K562 (cell line): ENCODE measurements around the gene COL15A1. TPM values are rescaled to one million over a fixed set of nuclear protein-coding genes. Genes with fewer than 3 reads are reported as not detected.

Source experiments
- ATAC-seq: fragments of 200-7000 bp; cut with Tn5 transposase; 3 replicates; pipeline ENCODE4 v1.9.1; 2020; ENCODE audit warnings: moderate library complexity
- BruUV-seq: library from RNA; stranded (reverse); fragments of 400-500 nt; replicated peaks from 2 replicates; lab custom pipeline; 2021; lab: Mats Ljungman, UMichigan
- CTCF ChIA-PET: fragments of 300-600 bp; formaldehyde crosslinking; extraction: SDS; loops from one replicate; lab custom pipeline; 2021; ENCODE audit warnings: low intra/inter-chr PET ratio; lab: Yijun Ruan, JAX
- POLR2A ChIA-PET: fragments of 300-600, 350-650 bp; sonication (Branson Sonifier 250); formaldehyde crosslinking; extraction: SDS; loops from one replicate; lab custom pipeline; 2021; ENCODE audit warnings: antibody characterized with exemption, inconsistent platforms; lab: Yijun Ruan, JAX
- DNase-seq, 4 experiments: peaks; one replicate each; pipeline versions ENCODE4 v3.0.0 to v3.0.0-alpha.2; 2011 to 2018; ENCODE audit warnings: low spot score in 3 of 4, mixed read lengths in 3 of 4; ENCODE audit errors: extremely low read depth in 1 of 4
- FAIRE-seq: peaks from 2 replicates; lab custom pipeline; 2011; peaks lifted over from hg19 to GRCh38; lab: Jason Lieb, UNC
- H2AFZ ChIP-seq: 2 replicates; pipeline ENCODE4 v1.6.0; 2011; ENCODE audit warnings: low read depth, low read length, control low read depth, inconsistent platforms
- H3K27ac ChIP-seq: fragments of 200-600 bp; 3 replicates; pipeline ENCODE4 v1.8.0; 2011; ENCODE audit warnings: low read depth, mild to moderate bottlenecking, control low read depth, inconsistent platforms, low read length, moderate library complexity, mixed read lengths; ENCODE audit errors: extremely low read depth
- H3K27me3 ChIP-seq, 2 experiments: fragments of 300-600 bp in 1 of 2; 2 replicates in 1 of 2; 3 replicates in 1 of 2; pipeline versions ENCODE4 v1.6.0 to v1.8.0; 2011; ENCODE audit warnings: inconsistent platforms in 2 of 2, low read length in 2 of 2, mild to moderate bottlenecking in 1 of 2, mixed read lengths in 1 of 2, moderate library complexity in 1 of 2; ENCODE audit not compliant: control insufficient read depth in 2 of 2, insufficient read depth in 2 of 2
- H3K36me3 ChIP-seq: fragments of 300-600 bp; 3 replicates; pipeline ENCODE4 v1.8.0; 2011; ENCODE audit warnings: mild to moderate bottlenecking, low read length, inconsistent platforms; ENCODE audit not compliant: control insufficient read depth, insufficient read depth
- H3K4me1 ChIP-seq, 2 experiments: fragments of 200-600 bp in 1 of 2; replicated peaks in 1 of 2; 2 replicates in 1 of 2; 3 replicates in 1 of 2; pipeline versions ENCODE4 v1.5.1 to v1.8.0; 2011; ENCODE audit warnings: inconsistent platforms in 2 of 2, low read length in 2 of 2, mild to moderate bottlenecking in 1 of 2, mixed read lengths in 1 of 2, moderate library complexity in 1 of 2; ENCODE audit not compliant: control insufficient read depth in 2 of 2, insufficient read depth in 2 of 2
- H3K4me2 ChIP-seq: 2 replicates; pipeline ENCODE4 v1.6.1; 2011; ENCODE audit warnings: low read length, control low read depth, inconsistent platforms, mixed read lengths; ENCODE audit not compliant: insufficient read depth
- H3K4me3 ChIP-seq: fragments of 200-600 bp; sonication (generic), shearing (Covaris generic); 2 replicates; pipeline ENCODE4 v1.5.1; 2016; ENCODE audit warnings: control low read depth, inconsistent platforms
- H3K79me2 ChIP-seq: fragments of 200-600 bp; 3 replicates; pipeline ENCODE4 v1.8.0; 2011; ENCODE audit warnings: low read length, inconsistent platforms; ENCODE audit not compliant: control insufficient read depth, insufficient read depth
- H3K9ac ChIP-seq, 2 experiments: 2 replicates each; pipeline versions ENCODE4 v1.6.0 to v1.6.1; 2011; ENCODE audit warnings: low read depth in 2 of 2, low read length in 2 of 2, control low read depth in 1 of 2, inconsistent platforms in 1 of 2, mild to moderate bottlenecking in 1 of 2, mixed read lengths in 1 of 2; ENCODE audit not compliant: insufficient read depth in 1 of 2
- H3K9me1 ChIP-seq: one replicate; pipeline ENCODE4 v1.6.0; 2011; ENCODE audit warnings: inconsistent platforms, mild to moderate bottlenecking, low read length, moderate library complexity; ENCODE audit not compliant: control insufficient read depth, insufficient read depth
- H3K9me3 ChIP-seq: replicated peaks from 2 replicates; pipeline ENCODE4 v1.5.1; 2011; ENCODE audit warnings: low read depth, low read length, inconsistent platforms; ENCODE audit not compliant: control insufficient read depth, insufficient read depth
- H4K20me1 ChIP-seq: replicated peaks from 2 replicates; pipeline ENCODE4 v1.6.1; 2011; ENCODE audit warnings: low read length, inconsistent platforms, mixed read lengths; ENCODE audit not compliant: control insufficient read depth, insufficient read depth
- FUS ChIP-seq: fragments of 200-400 bp; formaldehyde crosslinking; optimal IDR thresholded peaks from 2 replicates; pipeline ENCODE3; 2017; ENCODE audit warnings: low read depth, low read length
- GABPB2 ChIP-seq: fragments of 250-450 bp; sonication (Bioruptor Pico); conservative IDR thresholded peaks from 2 replicates; pipeline ENCODE4 v1.5.1; 2021; ENCODE audit warnings: mild to moderate bottlenecking
- HMBOX1 ChIP-seq: sonication (generic); IDR thresholded peaks from 2 replicates; pipeline ENCODE4 v1.6.1; 2016
- JUN ChIP-seq, 2 experiments: sonication (generic) in 1 of 2; formaldehyde crosslinking in 1 of 2; IDR thresholded peaks; 2 replicates each; pipeline versions ENCODE4 v1.6.1 to v1.8.0; 2012 to 2022; ENCODE audit warnings: borderline replicate concordance in 2 of 2, mild to moderate bottlenecking in 2 of 2, improper control_type of control experiment in 1 of 2, low read depth in 1 of 2, low read length in 1 of 2, missing genetic modification reagents in 1 of 2
- KAT7 ChIP-seq: sonication (generic); formaldehyde crosslinking; IDR thresholded peaks from 2 replicates; pipeline ENCODE4 v1.8.0; 2022; ENCODE audit warnings: missing genetic modification reagents, mild to moderate bottlenecking, borderline replicate concordance
- KDM5B ChIP-seq: fragments of 200-600 bp; sonication (generic); IDR thresholded peaks from 2 replicates; pipeline ENCODE4 v1.6.1; 2012; ENCODE audit warnings: low read depth, mild to moderate bottlenecking, moderate library complexity, low read length, control low read depth, inconsistent platforms; ENCODE audit not compliant: insufficient replicate concordance
- KLF16 ChIP-seq: IDR thresholded peaks from 2 replicates; pipeline ENCODE4 v1.6.1; 2016; ENCODE audit warnings: antibody characterized with exemption
- NUFIP1 ChIP-seq: fragments of 450-650 bp; IDR thresholded peaks from 2 replicates; pipeline ENCODE4 v1.6.1; 2018; ENCODE audit not compliant: partially characterized antibody
- RFX5 ChIP-seq: IDR thresholded peaks from 2 replicates; pipeline ENCODE4 v1.6.1; 2011; ENCODE audit warnings: low read depth, mild to moderate bottlenecking, improper control_type of control experiment, low read length
- SP1 ChIP-seq: sonication (generic); formaldehyde crosslinking; IDR thresholded peaks from 2 replicates; pipeline ENCODE4 v1.8.1; 2022; ENCODE audit warnings: mild to moderate bottlenecking, missing genetic modification reagents
- ZNF407 ChIP-seq: fragments of 450-650 bp; IDR thresholded peaks from 2 replicates; pipeline ENCODE4 v1.6.1; 2016; ENCODE audit warnings: low read depth
- WGBS: fragments of 100-300 bp; shearing (Covaris generic); methylation state at CpG from one replicate; pipeline ENCODE4 v1.1.6; 2016; ENCODE audit warnings: low coverage, mixed read lengths; ENCODE audit not compliant: insufficient coverage; ENCODE audit errors: missing lambda C conversion rate; 5-methylcytosine and 5-hydroxymethylcytosine counted together
- in situ Hi-C: fragments of 300-500 bp; cut with MboI; formaldehyde crosslinking; loops from 4 replicates; pipeline ENCODE4 v1.15.0; 2018; ENCODE audit warnings: inconsistent platforms, mixed read lengths
- intact Hi-C: fragments of 100-400 bp; cut with micrococcal nuclease; formaldehyde crosslinking; loops from 2 replicates; pipeline ENCODE4 v1.14.2; 2022
- polyA plus RNA-seq, 8 experiments: library from polyadenylated mRNA; depleted of rRNA in 4 of 8; stranded (reverse) in 5 of 8; unstranded in 3 of 8; fragments of >200 nt; fragmentation: Nextera tagmentation in 2 of 8; fragmentation: Illumina TruSeq in 1 of 8; extraction: Ambion mirVana in 2 of 8; extraction: Trizol in 1 of 8; gene quantifications; 2 replicates each; pipeline versions ENCODE4 v1.2.1 to v1.2.3, GENCODE V29; 2011 to 2014; ENCODE audit warnings: inconsistent platforms in 1 of 8, missing spikeins in 1 of 8
- total RNA-seq, 7 experiments: library from RNA; depleted of rRNA in 6 of 7; stranded (reverse); fragments of >200 nt in 6 of 7; fragmentation: Illumina TruSeq in 2 of 7; extraction: Trizol in 2 of 7; gene quantifications; 2 replicates each; pipeline versions ENCODE4 v1.2.1 to v1.2.3, GENCODE V29; 2011 to 2021; ENCODE audit warnings: low replicate concordance in 1 of 7

Gene COL15A1
- total and polyA plus RNA-seq, 9 of the 15 experiments (the other 6 are each of a cell fraction or from before 2014, with no cell fraction given) = 0.46 to 5.1 (median 2.6) TPM

GRCh38 chr9:98977813-98978212 is 34.1 kb downstream of the COL15A1 start:
- ChIA-PET CTCF (no interaction called here), POLR2A (interaction anchor here (1.0 kb wide), 1 partner anchor 127 kb away, joined by 3 read pairs; the partner anchor contains the start of gene TGFBR1)
- FAIRE-seq = no peak
- no peak for TF ChIP-seq ZNF407
- no peak for TF ChIP-seq SP1
- TF ChIP-seq NUFIP1 = no peak
- no peak for TF ChIP-seq GABPB2 (CRISPR knock-in tag)
- TF ChIP-seq FUS = no peak
- no peak for TF ChIP-seq HMBOX1
- TF ChIP-seq KLF16 = no peak
- no peak for TF ChIP-seq JUN (IDR thresholded peaks at IDR 0.05; ENCODE audit: borderline replicate concordance, low read depth, low read length)
- TF ChIP-seq JUN (CRISPR knock-in tag; IDR thresholded peaks at IDR 0.05; ENCODE audit: borderline replicate concordance) = no peak
- no peak for TF ChIP-seq RFX5
- no peak for TF ChIP-seq KAT7 (CRISPR knock-in tag)
- no peak for TF ChIP-seq KDM5B

More at GRCh38 chr9:98977813-98978212, 34.1 kb downstream of the COL15A1 start:
- no TSS peak for BruUV-seq
- Histone ChIP-seq H3K27ac (no peak overlapping the region), H4K20me1 (no peaks in the 10 kb centered on the region), H3K36me3 (no peaks in the 10 kb centered on the region), H3K4me1 (peaks cover 17 to 21% of the 10 kb centered on the region in 2 experiments; a peak in 4 of 5 replicates), H3K79me2 (no peaks in the 10 kb centered on the region), H3K9me3 (no peaks in the 10 kb centered on the region), H2AFZ (no peak overlapping the region), H3K27me3 (no peaks in the 10 kb centered on the region), H3K9ac (no peak overlapping the region), H3K9me1 (no peaks in the 10 kb centered on the region), H3K4me2 (no peak overlapping the region), H3K4me3 (no peak overlapping the region)
- no peak for DNase-seq
- no peak for ATAC-seq
- intact Hi-C loops = loop anchor here (5.0 kb wide), 1 partner anchor 61 kb away; no protein-coding TSS in a partner anchor
- 69% methylated on average over 3 of the region's 3 CpGs for WGBS
- in situ Hi-C loops = no loop called here
